Measurements from ENCODE around the gene ZGRF1. TPM values are rescaled to one million over a fixed set of nuclear protein-coding genes. Genes with fewer than 3 reads are reported as not detected.

The ZGRF1 gene
- total RNA-seq, 2 donors from 2014 or later, result 1.8 to 2.8 TPM

DNA sequence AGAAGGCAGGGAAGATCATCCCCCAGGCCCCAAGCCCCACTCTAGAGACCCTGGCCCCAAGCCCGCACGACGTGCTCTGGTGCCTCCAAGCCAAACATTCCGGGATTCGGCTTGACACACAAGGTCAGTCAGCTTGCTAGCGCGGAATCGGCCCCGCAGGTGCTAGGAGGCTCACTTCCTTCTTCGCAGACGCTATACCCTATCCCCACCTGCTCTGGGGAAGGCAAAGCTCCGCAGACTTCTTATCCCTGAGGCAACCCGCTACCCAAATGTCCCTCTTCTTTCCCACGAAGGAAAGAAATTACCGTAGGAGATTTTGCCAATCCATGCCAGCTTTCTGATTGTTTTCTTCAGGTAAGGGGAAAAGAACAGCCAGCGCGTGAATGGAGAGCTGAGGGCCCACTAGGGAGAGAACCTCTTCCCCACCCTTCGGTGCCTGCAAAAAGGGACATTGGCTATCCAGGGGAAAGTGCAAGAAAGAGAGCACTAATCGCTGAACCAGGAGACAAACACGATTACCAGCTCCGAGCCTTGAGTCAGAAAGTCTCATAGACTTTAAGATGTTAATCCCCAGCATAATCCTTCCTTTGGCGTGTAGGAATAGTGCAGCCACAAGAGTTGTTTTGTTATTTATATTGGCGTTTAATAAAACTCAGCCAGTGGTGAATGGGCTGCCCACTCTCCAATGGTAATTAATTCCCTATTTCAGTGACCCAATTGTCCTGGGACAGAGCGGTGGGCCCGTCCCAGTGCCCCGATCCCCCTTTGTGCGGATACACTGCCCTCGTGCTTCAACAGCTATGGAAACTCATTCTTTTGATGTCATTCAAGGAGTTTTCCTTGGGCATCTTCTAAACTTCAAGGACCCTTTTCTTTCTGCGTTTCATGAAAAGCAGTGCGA lies 115.3 kb downstream of the ZGRF1 start:
- ATAC-seq (no peak), DNase-seq (no peak)
- intact Hi-C loops (cut with DNase I), result loop anchor here (5.0 kb wide), 1 partner anchor 194 kb away; no protein-coding TSS in a partner anchor

DNA sequence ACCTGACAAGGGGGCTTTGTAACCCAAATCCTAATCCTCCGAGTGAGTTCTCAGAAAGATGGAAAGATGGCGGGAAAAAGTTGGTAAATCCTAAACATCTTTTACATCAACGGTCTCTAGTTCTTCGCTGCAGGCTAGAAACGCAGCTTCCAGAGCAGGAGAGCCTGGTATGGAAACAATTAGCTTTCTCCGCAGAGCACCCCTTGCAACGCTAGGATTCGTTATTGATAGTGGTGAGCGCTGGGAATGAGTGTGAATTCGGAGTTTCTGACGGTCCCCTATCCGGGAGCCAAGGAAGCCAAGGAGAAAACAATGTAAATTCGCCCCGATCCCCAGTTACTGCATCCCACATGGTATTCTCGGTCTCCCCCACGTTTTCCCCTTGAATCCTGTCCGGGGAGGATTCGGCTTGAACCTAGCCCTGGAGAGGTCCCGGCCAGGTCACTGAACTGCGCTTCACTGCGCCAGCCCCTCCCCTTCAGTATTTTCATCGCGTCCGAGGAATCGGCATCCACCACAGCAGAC lies 116.0 kb downstream of the ZGRF1 start:
- intact Hi-C loops (cut with DNase I), result loop anchor here (5.0 kb wide), 1 partner anchor 193 kb away; no protein-coding TSS in a partner anchor
- DNase-seq (no peak), ATAC-seq (no peak)

DNA sequence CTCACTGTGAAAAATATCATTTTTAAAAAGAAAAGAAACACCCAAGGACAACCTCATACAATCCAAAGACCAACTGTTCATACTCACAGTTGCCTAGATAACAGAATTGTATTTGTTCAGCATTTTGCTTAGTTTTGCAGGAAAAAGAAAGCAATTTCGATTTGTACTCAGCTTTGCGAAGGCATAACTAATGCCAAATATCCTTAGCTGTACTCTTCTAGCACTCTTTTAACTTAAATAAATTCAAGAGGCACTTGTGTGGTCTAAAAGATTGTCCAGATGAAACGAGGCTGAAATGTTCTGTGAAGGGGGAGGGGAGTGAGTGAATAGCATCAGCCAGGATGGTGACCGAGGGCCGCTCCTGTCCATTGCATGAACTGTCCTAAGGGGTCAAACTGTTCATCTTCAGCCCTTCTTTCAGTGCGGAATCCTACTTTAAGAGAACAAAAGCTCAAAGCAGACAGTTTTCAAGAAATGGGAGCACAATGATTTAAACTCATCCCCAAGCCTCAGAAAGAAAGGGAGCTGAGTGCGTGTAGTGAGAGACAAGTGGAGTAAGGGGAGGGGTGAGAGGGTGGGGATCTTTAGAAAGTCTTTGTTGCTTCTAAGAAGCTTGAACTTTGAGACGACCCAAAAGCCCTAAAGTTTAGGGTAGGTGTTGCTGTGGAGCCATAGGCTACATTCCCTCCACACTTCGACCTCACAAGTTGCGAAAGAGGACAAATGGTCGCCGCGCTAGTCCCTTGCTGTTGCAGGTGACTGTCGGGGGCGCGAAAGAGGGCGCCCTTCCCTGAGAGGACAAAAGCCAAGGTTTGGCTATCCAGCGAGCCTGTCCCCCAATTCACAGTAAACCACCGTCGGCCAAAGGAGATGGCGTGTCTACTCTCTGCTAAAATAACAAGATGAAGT lies 116.8 kb downstream of the ZGRF1 start:
- DNase-seq (no peak), ATAC-seq (no peak)
- intact Hi-C loops (cut with DNase I), result loop anchor here (5.0 kb wide), 1 partner anchor 193 kb away; no protein-coding TSS in a partner anchor

DNA sequence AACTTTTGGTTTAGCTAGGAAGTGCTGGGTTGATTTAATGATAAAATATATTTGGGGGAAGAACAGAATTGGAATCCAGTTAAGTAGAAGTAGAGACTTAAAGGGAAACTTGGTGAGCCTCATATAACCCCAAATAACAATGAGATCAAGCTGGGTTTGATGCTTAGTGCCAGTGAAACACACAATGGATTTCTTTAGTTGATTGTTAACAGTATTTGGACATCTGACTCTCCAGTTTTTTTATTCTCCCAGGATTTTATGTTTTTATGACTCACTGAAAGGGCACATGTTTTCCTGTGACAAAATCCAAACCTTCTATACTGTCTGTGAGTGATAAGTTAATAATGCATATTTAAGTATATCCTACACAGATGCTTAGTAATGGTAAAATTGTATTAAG lies 118.0 kb downstream of the ZGRF1 start:
- intact Hi-C loops (cut with DNase I), result no loop called here
- DNase-seq (no peak), ATAC-seq (no peak)

DNA sequence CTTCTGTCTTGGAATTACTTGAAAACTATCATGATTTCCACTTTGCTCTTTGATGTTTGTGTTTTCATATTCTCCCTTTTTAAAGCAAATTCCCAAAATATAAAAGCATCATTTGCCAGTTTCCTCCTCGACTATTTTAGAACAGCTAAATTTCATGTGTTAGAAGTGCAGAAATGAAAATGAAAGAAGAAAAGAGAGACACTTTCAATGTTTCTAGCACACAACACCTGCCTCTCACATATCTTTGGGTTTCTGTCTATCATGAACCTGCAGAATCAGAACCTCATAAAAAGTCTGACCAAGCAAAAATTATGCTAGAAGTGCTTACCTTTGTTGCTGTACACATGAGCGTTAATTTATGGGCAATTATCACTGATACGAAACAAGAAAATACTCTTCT lies 118.8 kb downstream of the ZGRF1 start:
- ATAC-seq (no peak), DNase-seq (no peak)
- intact Hi-C loops (cut with DNase I), result no loop called here

DNA sequence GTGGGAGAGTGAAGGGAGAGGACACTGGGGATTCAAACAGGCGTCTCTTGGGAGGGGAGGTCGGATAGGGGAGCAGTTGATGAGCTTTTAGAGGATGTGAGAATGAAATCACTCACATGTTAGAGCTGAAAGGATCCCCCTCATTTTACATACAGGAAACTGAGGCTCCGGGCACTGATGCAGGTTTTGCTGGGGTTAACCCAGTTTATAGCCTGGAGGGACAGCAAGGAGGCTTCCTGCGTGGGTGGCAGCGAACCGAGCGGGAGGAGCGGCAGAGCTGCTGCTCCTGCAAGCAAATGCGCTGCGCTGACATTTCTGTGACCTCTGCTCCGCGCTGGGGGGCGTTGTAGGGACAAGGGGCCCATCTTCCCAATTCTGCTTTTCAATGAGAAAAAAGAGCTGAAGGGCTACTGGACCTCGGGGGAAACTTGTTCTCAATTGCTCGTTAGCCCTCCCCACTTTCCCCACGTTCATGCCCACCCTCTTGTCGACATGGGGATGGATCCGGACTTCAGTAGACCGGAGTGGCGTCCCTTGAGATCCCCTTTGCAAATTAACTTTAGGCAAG lies 119.6 kb downstream of the ZGRF1 start:
- intact Hi-C loops (cut with DNase I), result no loop called here
- no peak for ATAC-seq
- no peak for DNase-seq

DNA sequence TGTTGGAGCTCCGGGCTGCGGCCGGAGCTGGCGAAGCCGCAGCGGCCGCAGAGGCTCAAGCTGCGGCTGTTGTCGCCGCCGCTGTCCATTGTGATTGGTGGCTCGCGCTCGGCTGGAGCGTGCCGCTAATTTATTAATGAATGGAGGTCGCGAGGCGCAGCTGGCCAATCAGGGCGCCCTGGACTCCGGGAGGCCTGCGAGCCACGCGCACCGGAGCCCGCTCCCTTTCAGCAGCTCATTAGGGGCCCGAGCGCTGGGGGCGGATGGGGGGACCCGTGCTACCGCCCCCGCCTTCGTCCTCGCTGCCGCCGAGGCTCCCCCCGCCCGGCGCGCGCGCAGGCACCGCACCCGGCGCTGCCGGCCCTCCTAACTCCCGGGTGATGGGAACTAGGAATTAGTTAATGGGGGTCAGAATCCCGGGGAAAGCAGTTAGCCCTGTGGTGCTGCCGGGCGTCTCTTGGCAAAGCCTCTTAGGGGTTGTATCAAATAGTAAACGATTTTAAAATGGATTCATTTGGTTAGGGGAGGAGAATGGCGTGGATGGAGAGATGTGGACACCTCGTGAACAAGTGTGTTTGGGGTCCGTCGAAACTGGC lies 120.1 kb downstream of the ZGRF1 start:
- intact Hi-C loops (cut with DNase I), result no loop called here
- ATAC-seq (peak; percentile 10 to 41), DNase-seq (no peak)

DNA sequence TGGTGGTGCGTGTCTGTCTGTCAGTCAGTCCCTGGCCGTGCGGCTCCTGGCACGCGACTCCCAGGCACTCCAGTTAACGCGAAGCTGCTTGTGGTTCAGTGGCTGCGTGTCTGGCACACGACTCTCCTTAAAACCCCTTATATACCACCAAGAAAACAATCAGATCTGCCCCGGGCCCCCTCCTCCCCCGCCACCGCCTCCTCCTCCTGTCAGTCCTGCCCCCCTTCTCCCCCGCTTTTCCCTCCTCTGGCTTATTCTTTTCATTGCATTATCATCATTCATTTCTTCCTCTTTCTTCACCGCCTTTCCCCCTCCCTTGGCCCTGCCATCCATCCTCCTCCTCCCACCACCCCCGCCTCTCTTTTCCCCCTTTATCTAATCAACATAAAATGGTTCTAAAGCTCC lies 120.6 kb downstream of the ZGRF1 start, which contains the start of gene NEUROG2:
Gene NEUROG2, minus strand, starts transcription at position 115 of the 405 bp plus-strand sequence. CDS start 705 bp downstream, outside the sequence.
- DNase-seq (no peak), ATAC-seq (peak in 1 of 2 donors; percentile 31)
- intact Hi-C loops (cut with DNase I), result no loop called here

DNA sequence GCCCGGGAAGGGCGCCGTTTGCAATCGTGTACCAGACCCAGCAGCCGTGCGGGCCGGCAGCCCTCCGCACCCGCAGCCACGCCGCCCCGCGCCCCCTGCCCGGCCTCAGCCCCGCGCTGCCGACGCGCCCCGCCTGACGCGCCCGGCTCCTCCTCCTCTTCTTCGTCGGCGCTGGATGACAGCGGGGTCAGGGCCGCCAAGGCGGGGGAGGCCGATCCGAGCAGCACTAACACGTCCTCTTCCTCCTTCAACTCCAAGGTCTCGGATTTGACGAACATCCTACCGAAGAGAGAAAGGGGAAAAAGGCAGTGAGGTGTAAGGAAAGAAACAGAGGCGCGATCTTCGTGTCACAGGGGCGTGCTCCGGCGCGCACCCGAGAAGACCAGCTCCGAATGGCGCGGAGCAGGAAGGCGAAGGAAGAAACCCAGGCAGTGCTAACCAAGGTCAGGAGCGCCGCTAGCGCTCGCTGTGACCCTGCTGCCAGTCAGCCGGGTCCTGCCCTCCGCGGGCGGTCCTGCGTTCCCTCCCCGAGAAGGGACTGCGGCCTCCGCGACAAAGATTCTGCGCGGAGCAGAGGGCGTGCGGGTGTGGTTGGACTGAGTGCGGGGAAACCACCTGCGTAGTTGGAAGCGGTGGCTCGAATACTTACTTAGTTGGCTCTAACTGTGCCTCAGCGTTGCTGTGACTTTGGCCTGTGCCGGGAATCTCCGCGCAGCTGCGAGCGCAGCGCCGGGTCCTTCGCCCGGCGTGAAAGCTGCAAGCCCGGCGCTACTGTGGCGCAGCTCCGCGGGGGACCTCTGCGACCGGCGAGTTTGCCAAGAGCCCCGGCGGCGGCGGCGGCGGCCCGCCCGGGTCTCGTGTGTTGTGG lies 121.3 kb downstream of the ZGRF1 start:
- DNase-seq (peak; percentile 28), ATAC-seq (peak; percentile 56 to 69)
- intact Hi-C loops (cut with DNase I), result no loop called here

DNA sequence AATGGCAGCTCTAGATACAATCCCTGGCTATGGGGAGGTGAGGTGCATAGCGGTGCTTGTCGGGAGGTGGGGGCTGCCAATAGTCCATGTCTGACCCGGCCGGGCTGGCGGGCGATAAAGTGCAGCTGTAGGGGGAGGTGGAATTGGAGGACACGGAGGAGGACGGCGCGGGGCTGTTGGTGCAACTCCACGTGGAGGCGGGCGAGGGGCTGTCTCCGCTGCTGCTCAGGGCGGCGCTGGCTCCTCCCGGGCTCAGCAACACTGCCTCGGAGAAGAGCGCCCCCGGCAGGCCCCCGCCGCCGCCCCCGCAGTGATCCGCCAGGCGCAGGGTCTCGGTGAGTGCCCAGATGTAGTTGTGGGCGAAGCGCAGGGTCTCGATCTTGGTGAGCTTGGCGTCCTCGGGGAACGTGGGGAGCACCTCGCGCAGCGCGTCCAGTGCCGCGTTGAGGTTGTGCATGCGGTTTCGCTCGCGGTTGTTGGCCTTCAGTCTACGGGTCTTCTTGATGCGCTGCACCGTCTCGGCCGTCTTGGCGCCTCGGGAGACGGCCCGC lies 122.0 kb downstream of the ZGRF1 start:
- no peak for DNase-seq
- intact Hi-C loops (cut with DNase I), result no loop called here
- ATAC-seq, result peak in 1 of 2 donors; percentile 1

DNA sequence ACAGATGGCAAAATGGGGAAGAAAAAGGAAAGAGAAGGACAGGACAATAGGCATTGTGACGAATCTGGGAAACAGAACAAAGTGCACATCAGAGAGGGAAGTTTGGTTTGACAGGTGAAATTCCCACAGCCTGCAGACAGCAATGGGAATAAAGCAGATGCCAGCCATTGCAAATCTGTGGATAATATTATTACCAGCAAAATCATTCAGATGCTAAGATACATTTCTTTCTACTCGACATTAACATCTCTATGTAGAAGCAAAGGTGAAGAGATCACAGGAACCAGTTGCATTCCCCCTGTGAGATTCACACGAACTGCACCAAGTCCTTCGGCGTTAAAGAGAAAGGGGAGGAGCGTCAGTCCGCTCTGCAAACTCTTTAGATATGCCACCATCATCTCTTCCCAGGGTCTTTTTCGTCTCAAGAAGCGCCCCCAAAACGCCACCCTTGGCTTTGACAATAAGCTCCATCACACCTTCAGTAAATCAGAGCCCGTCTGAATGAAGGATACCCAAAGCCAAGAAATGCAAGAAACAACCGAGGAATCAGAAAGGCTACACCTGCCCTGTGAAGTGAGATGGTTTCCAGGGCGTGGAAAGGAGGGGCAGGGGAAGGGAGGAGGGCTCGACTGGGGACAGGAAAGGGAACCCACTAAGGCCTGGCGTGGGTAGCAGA lies 122.6 kb downstream of the ZGRF1 start:
- DNase-seq (no peak), ATAC-seq (no peak)
- intact Hi-C loops (cut with DNase I), result no loop called here

DNA sequence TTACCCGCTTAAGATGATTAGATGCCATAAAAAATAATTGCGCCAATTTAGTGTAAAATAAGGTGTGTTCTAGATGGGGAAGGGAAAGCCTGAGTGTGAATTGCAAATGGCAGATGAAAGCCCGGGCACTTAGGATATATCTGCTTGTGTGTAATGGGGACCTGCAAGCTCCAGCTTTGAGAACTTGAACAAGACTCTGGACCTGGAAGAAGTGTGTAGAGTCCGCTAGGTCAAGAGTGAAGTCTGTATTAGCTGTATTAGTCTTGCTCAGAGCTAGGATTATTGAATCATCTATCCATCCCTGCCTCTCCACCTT lies 124.9 kb downstream of the ZGRF1 start:
- DNase-seq (no peak), ATAC-seq (no peak)
- intact Hi-C loops (cut with DNase I), result no loop called here

DNA sequence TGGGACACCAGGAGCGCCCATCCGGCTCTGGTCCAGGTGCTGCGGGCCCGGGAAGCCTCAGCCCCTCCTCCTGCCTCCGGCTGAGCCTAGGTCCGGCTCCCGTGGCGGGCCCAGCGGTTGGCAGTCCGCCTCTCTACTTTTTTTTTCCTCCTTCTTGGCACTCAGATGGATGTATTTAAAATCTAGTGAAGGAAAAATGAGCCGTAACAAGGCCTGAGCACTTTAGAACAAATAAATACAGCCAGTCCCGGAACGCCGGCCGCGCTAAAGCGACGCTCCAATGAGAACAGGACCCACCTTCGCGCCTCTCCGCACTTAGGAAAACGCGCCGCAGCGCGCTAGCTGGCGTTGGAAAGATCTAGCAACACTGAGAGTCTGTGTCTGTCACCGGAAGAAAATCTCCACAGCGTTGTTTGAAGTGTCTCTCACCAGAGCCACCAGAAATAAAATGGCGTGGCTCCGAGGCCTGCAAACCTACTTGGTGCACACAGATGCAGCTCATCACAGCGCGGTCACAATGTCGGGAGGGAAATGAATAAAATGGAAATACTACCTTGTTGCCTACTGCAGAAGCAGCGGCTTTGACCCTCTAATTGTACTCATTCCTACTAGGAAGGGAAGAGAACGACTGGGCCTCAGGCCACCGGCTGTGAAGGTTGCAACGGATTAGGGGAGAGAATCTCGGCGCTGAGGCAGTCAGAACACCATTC lies 125.5 kb downstream of the ZGRF1 start:
- DNase-seq (no peak), ATAC-seq (no peak)
- intact Hi-C loops (cut with DNase I), result no loop called here

DNA sequence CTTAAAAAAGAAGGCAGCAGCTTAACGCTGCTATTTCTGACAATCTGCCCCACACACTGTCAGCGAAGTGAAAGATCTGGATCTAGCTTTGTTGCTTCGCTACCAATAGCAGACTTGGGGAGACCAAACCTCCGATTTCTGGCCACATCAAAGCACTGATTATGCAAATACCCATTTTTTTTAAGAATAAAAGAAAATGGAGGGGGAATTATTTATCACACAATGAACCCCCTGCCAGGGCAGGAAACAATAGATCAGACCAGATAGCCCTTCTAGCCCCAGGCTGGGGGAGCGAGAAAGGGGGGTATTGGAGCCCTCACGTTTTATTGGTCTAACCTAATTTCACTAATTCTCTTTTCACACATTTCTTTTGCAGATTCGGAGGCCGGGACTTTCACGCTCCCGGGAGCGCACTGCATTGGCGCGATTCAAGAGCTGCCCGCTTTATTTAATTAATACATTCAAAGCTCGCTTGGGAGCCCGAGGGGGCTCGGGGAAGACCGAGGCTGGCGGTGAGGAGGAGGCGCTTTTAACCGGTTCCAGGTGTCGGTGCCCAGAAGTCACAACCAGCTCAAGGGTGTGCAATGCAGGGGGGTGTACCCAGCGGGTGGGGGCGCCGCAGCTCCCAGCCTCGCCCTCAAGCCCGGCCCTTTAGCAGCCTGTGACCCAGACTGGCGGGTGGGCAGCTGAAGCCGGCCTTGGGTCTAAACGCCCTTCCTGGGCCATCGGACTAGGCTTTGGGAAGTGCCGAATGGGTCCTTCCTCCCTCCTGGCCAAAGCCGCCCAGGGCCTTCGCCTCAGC lies 126.2 kb downstream of the ZGRF1 start:
- ATAC-seq (no peak), DNase-seq (no peak)
- intact Hi-C loops (cut with DNase I), result no loop called here

DNA sequence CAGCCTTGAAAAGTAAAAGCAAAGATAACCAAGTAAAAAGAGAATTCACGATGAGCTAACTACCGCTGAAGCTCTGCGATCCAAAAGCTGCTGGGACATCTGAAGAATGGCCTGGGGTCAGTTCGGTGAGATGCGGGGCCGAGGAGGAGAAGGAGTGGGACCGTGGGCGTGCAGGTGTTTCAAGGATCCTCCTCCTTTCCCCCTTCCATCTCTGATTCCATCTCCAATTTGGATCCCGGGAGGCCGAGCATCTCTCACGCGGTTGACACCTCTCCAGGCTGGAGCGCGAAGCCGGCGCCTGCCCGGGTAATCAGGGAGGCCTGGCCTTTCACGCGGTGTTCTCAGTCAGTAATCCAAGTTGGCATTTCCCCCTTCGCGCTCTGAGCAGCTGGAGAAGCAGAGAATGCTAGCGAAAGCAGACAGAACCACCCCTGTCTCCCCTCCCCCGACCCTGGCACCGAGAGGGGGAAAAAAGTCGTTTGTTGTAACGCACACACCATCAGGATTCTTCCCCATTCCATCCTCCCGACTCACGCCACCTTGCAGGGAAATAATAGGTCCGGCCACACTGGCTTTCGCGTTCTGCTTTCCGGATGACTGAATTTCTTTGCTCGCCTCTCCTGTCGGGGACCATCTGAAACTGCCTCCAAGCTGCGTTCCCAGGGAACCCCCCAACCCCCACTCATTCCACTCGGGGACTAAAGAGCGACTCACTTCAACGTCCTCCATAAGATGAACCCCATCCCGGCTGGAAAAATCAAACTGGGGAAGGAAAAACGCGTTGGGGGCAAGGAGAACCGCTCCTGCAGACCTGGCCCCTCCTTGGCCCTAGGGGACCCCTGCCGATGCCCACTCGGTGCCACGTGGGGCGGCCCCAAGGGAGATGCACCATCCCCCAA lies 127.2 kb downstream of the ZGRF1 start:
- intact Hi-C loops (cut with DNase I), result no loop called here
- no peak for ATAC-seq
- no peak for DNase-seq
